ENCODE data around the gene PIRT.

DNA sequence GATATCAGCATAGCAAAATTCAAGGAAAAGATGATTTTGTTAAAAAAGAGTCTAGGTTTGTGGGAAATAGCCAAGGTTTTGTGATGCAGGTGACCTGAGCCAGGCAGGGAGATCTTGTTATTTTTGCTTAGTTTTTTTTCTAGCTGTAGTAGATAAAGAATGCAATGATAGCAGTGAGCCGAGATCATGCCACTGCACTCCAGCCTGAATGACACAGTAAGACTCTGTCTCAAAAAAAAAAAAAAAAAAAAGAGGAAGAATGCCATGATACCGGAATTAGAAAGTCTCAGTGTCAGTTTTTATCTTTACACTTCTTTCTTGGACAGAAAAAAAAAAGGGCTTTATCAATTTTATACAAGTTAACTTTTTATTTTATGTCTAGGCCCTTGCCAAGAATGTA lies 61.5 kb downstream of the PIRT start:
- no peak for TF ChIP-seq POLR2A (IDR thresholded peaks at IDR 0.05)
- TF ChIP-seq, protein P1, sequence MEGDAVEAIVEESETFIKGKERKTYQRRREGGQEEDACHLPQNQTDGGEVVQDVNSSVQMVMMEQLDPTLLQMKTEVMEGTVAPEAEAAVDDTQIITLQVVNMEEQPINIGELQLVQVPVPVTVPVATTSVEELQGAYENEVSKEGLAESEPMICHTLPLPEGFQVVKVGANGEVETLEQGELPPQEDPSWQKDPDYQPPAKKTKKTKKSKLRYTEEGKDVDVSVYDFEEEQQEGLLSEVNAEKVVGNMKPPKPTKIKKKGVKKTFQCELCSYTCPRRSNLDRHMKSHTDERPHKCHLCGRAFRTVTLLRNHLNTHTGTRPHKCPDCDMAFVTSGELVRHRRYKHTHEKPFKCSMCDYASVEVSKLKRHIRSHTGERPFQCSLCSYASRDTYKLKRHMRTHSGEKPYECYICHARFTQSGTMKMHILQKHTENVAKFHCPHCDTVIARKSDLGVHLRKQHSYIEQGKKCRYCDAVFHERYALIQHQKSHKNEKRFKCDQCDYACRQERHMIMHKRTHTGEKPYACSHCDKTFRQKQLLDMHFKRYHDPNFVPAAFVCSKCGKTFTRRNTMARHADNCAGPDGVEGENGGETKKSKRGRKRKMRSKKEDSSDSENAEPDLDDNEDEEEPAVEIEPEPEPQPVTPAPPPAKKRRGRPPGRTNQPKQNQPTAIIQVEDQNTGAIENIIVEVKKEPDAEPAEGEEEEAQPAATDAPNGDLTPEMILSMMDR (IDR thresholded peaks at IDR 0.05), result no peak

All from thyroid gland (tissue), 4 donors.